Measurements from ENCODE around the gene HOXB1. TPM values are rescaled to one million over a fixed set of nuclear protein-coding genes. Genes with fewer than 3 reads are reported as not detected.

HOXB1 gene
- total RNA-seq, 1 donor: not detected

- H3K4me3 ChIP-seq (ENCODE audit: low read depth, low read length): no peak overlapping the region
- TF ChIP-seq CTCF (IDR thresholded peaks at IDR 0.05; ENCODE audit: insufficient read depth, low read depth, low read length): no peak
- no peak for DNase-seq (ENCODE audit: low read depth)
These were observed 35.9 kb upstream of the HOXB1 start for GRCh38 chr17:48566717-48567116.

- no peak overlapping the region for H3K4me3 ChIP-seq (ENCODE audit: low read depth, low read length)
- TF ChIP-seq CTCF (IDR thresholded peaks at IDR 0.05; ENCODE audit: insufficient read depth, low read depth, low read length): no peak
These were observed 35.3 kb upstream of the HOXB1 start for GRCh38 chr17:48565925-48566710.

DNA sequence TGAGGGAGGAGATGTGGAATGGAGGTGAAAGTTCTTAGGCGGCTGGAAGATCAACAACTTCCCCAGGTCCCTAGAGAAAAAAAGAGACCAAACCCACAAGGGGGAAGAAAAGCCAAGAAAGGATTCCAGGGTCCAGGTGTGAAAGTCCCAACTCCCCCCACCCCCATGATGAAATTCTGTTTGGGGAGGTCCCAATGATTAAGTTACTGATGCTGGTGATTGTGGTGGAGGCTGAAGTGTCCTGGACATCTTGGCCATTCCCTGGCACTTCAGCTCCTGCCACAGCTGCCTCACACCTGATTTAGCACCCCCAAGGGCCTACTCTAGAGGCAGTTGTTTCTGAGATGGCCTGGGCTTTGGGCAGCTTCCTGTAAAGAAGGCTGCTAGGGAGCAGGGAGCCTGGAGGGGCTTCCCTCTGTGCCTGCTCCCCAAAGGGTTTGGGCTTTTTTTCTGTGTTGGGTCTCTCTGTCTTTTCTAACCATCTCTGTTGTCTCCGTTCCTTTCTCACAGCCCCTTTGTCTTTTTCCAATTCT lies 34.3 kb upstream of the HOXB1 start:
- no peak overlapping the region for H3K4me3 ChIP-seq (ENCODE audit: low read depth, low read length)
- no peak for DNase-seq (ENCODE audit: low read depth)
- TF ChIP-seq CTCF (IDR thresholded peaks at IDR 0.05; ENCODE audit: insufficient read depth, low read depth, low read length): no peak

More at GRCh38 chr17:48565925-48566710, 35.3 kb upstream of the HOXB1 start:
- DNase-seq (ENCODE audit: low read depth): no peak

DNA sequence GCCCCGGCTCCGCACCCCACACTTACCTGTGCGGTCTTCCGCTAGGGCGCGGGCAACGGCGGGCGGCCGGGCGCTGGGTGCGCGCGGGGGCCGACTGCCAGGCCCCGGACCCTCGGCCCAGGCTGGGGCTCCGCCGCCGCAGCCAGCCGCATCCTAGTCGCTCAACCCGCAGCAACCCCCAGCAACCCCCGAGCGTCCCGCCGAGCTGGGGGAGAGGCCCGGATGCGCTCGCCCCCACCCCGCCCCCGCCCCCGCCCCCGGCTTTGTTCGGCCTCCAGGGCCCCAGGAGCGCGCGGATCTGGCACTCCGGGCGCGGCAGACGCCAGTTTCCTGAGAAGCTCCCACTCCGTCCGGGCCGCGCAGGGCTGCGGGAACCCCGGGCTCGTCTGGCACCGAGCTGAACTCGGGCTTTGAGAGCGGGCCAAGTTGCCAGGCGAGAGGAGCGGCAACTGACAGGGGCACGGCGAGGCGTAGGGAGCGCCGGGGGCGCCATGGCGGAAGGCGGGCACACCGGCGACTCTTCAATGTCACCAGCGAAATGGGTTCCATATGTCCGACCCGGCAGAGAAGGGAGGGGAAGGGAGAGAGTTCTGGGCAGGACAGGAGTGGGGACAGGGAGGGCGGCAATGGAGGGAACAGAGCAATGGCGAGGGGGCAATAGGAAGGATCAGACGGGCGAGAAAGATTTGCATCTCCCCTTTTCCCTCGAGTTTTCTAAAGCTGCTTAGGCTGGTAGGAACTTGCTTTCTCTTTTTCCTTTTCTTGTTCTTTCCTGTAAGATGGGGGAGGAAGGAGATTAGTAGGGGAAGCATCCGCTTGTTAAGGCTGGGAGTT lies 33.6 kb upstream of the HOXB1 start:
- peak overlapping the region; percentile 40 for H3K4me3 ChIP-seq (ENCODE audit: low read depth, low read length)
- no peak for TF ChIP-seq CTCF (IDR thresholded peaks at IDR 0.05; ENCODE audit: insufficient read depth, low read depth, low read length)
- no peak for DNase-seq (ENCODE audit: low read depth)

DNA sequence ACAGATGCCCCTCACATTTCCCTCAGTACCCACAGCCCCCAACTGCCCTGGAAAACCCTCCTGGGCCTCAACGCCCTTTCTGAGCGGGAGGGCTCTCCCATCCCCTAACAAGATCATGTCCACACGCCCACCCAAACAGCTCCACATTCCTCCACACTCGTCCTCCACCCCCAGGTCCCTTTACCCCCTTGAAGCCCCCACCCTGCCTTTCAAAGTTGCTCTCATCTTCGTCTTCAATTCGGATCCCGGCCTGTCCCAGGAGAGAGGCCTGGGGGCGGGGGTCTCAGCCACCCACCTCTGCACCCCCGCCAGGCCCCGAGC lies 33.0 kb upstream of the HOXB1 start:
- no peak overlapping the region for H3K4me3 ChIP-seq (ENCODE audit: low read depth, low read length)
- DNase-seq (ENCODE audit: low read depth): no peak
- no peak for TF ChIP-seq CTCF (IDR thresholded peaks at IDR 0.05; ENCODE audit: insufficient read depth, low read depth, low read length)

GRCh38 chr17:48563385-48563838 lies 32.6 kb upstream of the HOXB1 start:
- no peak for DNase-seq (ENCODE audit: low read depth)
- H3K4me3 ChIP-seq (ENCODE audit: low read depth, low read length): no peak overlapping the region

More at GRCh38 chr17:48563385-48563838, 32.6 kb upstream of the HOXB1 start:
- no peak for TF ChIP-seq CTCF (IDR thresholded peaks at IDR 0.05; ENCODE audit: insufficient read depth, low read depth, low read length)
